ENCODE results near the gene MRTO4.
A peak's percentile ranks its signal among the peaks of the same experiment; 100 is the strongest.
"Not testable (repeated sequence)": the region's sequence is repeated elsewhere in the genome, so short reads cannot be mapped to it uniquely, and the experiment has no call there.

MRTO4 gene

GRCh38 chr1:19273106-19273843, 21.7 kb downstream of the MRTO4 start:
- DNase-seq, result no peak

- not testable (repeated sequence) for DNase-seq
Measured at GRCh38 chr1:19273844-19274531, 22.4 kb downstream of the MRTO4 start.

GRCh38 chr1:19274636-19275035, 23.0 kb downstream of the MRTO4 start:
- DNase-seq, result no peak

- DNase-seq, result no peak
Measured at GRCh38 chr1:19283891-19284290, 32.3 kb downstream of the MRTO4 start.

GRCh38 chr1:19284881-19285280, 33.3 kb downstream of the MRTO4 start:
- DNase-seq, result no peak

GRCh38 chr1:19285366-19285765, 33.8 kb downstream of the MRTO4 start:
- not testable (repeated sequence) for DNase-seq

- DNase-seq, result not testable (repeated sequence)
Measured at GRCh38 chr1:19285807-19286206, 34.2 kb downstream of the MRTO4 start.

- DNase-seq, result no peak
Measured at GRCh38 chr1:19287436-19288185, 36.0 kb downstream of the MRTO4 start.

- not testable (repeated sequence) for DNase-seq
Measured at GRCh38 chr1:19288324-19289241, 37.0 kb downstream of the MRTO4 start, which contains the start of gene AKR7A3. Gene AKR7A3, minus strand, starts transcription at chr1:19288770. Its CDS starts 61 bp downstream, at chr1:19288709.

GRCh38 chr1:19289244-19289643, 37.6 kb downstream of the MRTO4 start:
- DNase-seq, result no peak

- DNase-seq, result no peak
Measured at GRCh38 chr1:19294638-19295037, 43.0 kb downstream of the MRTO4 start.

- no peak for DNase-seq
Measured at GRCh38 chr1:19300211-19300610, 48.6 kb downstream of the MRTO4 start.

GRCh38 chr1:19304081-19304480, 52.5 kb downstream of the MRTO4 start:
- DNase-seq, result not testable (repeated sequence)

GRCh38 chr1:19305880-19306279, 54.3 kb downstream of the MRTO4 start:
- no peak for DNase-seq

- DNase-seq, result no peak
Measured at GRCh38 chr1:19306941-19307340, 55.3 kb downstream of the MRTO4 start.

GRCh38 chr1:19307794-19308508, 56.3 kb downstream of the MRTO4 start:
- DNase-seq, result no peak

GRCh38 chr1:19308509-19308907, 56.9 kb downstream of the MRTO4 start:
- DNase-seq, result no peak

- peak; percentile 74 for DNase-seq
Measured at GRCh38 chr1:19309123-19309813, 57.7 kb downstream of the MRTO4 start.
